Measurements from ENCODE around the gene EXOC1L.
A peak's percentile ranks its signal among the peaks of the same experiment; 100 is the strongest.

GRCh38 chr4:55817691-55818090 lies 1.9 kb upstream of the EXOC1L start:
- TF ChIP-seq SMC3 (conservative IDR thresholded peaks at IDR 0.05; ENCODE audit: insufficient read depth, low read depth, low read length) = no peak
- no peak for TF ChIP-seq CTCF (IDR thresholded peaks at IDR 0.05 in 2 of 3, conservative IDR thresholded peaks at IDR 0.05 in 1 of 3; ENCODE audit: insufficient read depth in 2 of 3, low read depth in 1 of 3, low read length in 3 of 3)
- no peak for TF ChIP-seq BRCA1 (IDR thresholded peaks at IDR 0.05)
- no peak for TF ChIP-seq BRCA1 (CRISPR knock-in tag; IDR thresholded peaks at IDR 0.05)
- no peak for TF ChIP-seq HCFC1 (IDR thresholded peaks at IDR 0.05; ENCODE audit: low read depth, low read length)
- TF ChIP-seq ATF3 (IDR thresholded peaks at IDR 0.05) = peak; percentile 33; the same call in 1 of the 2 replicates
- no peak for TF ChIP-seq ATF3 (CRISPR knock-in tag; conservative IDR thresholded peaks at IDR 0.05)
